ENCODE measurements around the gene LARGE2.

GRCh38 chr11:45880772-45881570 lies 41.5 kb upstream of the LARGE2 start:
- TF ChIP-seq CTCF (IDR thresholded peaks at IDR 0.05; ENCODE audit: insufficient read depth, low read depth, low read length) (no peak), EZH2 (IDR thresholded peaks at IDR 0.05; ENCODE audit: insufficient read depth, low read length) (no peak)

Measured in astrocyte (in vitro differentiated cells and primary cell).